Progenitor cell of endocrine pancreas (in vitro differentiated cells): ENCODE measurements around the gene PAPPA2. TPM values are rescaled to one million over a fixed set of nuclear protein-coding genes. Genes with fewer than 3 reads are reported as not detected.

Source experiments
- DNase-seq: peaks from one replicate; pipeline ENCODE4 v3.0.0; 2021; ENCODE audit warnings: low spot score; ENCODE audit not compliant: unreplicated experiment
- H3K27ac Mint-ChIP-seq: 2 replicates; pipeline ENCODE4 v1.8.0; 2021; ENCODE audit warnings: mild to moderate bottlenecking, moderate library complexity, mixed read lengths
- H3K27me3 Mint-ChIP-seq: 2 replicates; pipeline ENCODE4 v1.8.0; 2021; ENCODE audit warnings: mixed read lengths
- H3K36me3 Mint-ChIP-seq: 2 replicates; pipeline ENCODE4 v1.8.0; 2022; ENCODE audit warnings: mixed read lengths; ENCODE audit not compliant: insufficient read depth
- H3K4me1 Mint-ChIP-seq: 2 replicates; pipeline ENCODE4 v1.8.0; 2021; ENCODE audit warnings: low read depth, mixed read lengths
- H3K4me3 Mint-ChIP-seq: 2 replicates; pipeline ENCODE4 v1.8.0; 2021; ENCODE audit warnings: low read depth, mild to moderate bottlenecking, moderate library complexity, mixed read lengths
- H3K9me3 Mint-ChIP-seq: 2 replicates; pipeline ENCODE4 v1.8.0; 2021; ENCODE audit warnings: low read depth, mixed read lengths
- CTCF ChIP-seq: fragments of 200-600 bp; sonication (generic); IDR thresholded peaks from one replicate; pipeline ENCODE4 v1.5.0; 2021; ENCODE audit warnings: antibody characterized with exemption, mild to moderate bottlenecking; ENCODE audit not compliant: unreplicated experiment
- total RNA-seq: library from RNA; stranded (reverse); gene quantifications from 2 replicates; pipeline ENCODE4 v1.2.1, GENCODE V29; 2021

The PAPPA2 gene
- total RNA-seq, 1 donor from 2014 or later, result 4.1 TPM

DNA sequence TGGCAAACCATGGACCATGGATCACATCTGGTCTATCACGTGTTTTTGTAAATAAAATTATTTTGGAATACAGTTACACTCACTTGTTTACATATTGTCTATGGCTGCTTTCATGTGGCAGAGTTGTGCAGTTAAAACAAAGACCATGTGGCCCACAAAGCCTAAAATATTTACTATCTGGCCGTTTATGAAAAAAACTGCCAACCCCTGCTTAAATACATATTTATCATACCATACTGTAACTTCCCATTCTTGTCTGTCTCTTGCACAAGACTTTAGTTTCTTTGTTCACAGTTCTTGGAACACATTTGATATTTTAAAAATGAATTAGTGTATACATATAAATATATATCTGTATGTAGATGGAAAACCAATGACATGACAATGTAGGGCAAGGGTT is 141.5 kb downstream of the PAPPA2 start:
- H3K27me3 Mint-ChIP-seq, result no peaks in the 10 kb centered on the region
- no peak for DNase-seq
- no peaks in the 10 kb centered on the region for H3K9me3 Mint-ChIP-seq

DNA sequence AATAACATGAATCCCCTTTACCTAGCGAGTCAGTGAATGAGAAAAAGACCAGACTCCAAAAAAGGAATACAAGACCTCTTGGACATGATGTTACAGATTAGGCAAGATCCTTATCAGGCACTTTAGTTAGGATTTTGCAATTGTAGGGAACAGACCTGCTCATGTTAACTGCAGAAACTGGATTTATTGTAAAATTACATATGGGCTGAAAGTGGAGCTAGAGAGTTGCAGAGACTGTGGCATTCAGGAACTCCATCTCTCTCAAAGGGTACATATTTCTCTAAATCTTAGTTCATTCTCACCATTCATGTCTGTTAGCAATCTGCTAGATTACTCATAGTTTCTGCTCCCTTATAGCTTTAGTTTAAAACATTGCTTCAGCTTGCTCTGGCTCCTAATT is 142.2 kb downstream of the PAPPA2 start:
- H3K4me3 Mint-ChIP-seq, result no peak overlapping the region
- H3K27ac Mint-ChIP-seq, result no peak overlapping the region
- H3K36me3 Mint-ChIP-seq, result no peaks in the 10 kb centered on the region
- no peaks in the 10 kb centered on the region for H3K27me3 Mint-ChIP-seq
- DNase-seq, result no peak
- no peaks in the 10 kb centered on the region for H3K9me3 Mint-ChIP-seq
- no peak for TF ChIP-seq CTCF
- H3K4me1 Mint-ChIP-seq, result peaks cover 4% of the 10 kb centered on the region

More for the DNA sequence above, 141.5 kb downstream of the PAPPA2 start:
- H3K4me3 Mint-ChIP-seq, result no peak overlapping the region
- no peak for TF ChIP-seq CTCF
- H3K4me1 Mint-ChIP-seq, result peaks cover 4% of the 10 kb centered on the region
- H3K27ac Mint-ChIP-seq, result no peak overlapping the region
- no peaks in the 10 kb centered on the region for H3K36me3 Mint-ChIP-seq

DNA sequence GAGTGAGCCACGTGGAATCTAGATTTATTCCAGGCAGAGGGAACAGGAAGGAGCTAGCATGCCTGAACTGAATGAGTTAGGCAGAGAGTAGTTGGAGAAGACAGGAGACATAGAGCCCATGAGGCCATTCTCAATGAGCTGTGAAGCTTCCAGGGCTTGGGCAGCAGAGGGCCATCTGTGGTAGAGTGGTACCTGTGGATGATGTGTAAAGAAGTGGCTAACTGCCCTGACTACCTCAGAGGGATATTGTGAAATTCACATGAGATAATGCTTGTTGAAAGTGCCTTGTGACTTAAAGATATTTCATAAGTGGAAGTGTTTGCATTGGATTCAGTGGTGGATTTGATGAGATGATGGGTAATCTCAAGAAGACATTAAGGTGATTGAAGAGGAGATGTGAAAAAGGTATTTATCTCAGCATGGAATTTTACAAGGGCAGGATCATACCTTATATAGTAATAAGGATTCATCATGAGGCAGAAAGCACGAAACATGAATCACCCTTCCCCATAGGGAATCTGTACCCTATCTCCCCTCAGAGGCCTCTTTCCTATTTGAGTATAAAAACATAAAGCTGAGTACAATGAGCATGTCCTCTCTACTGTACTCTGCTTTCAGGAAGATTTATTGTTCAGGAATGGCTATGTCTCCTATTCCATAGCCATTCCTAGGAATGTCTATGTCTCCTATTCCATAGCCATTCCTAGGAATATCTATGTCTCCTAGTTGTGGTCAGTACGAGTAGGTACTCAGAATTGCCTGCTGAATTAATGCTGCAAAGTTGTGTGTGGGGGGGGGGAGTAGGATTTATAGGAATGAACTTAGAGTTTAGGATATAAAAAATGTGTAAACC is 146.8 kb downstream of the PAPPA2 start:
- H3K4me1 Mint-ChIP-seq, result no peaks in the 10 kb centered on the region
- H3K4me3 Mint-ChIP-seq, result no peak overlapping the region
- DNase-seq, result no peak
- H3K9me3 Mint-ChIP-seq, result no peaks in the 10 kb centered on the region
- no peak overlapping the region for H3K27ac Mint-ChIP-seq
- TF ChIP-seq CTCF, result no peak
- H3K27me3 Mint-ChIP-seq, result no peaks in the 10 kb centered on the region
- no peaks in the 10 kb centered on the region for H3K36me3 Mint-ChIP-seq

DNA sequence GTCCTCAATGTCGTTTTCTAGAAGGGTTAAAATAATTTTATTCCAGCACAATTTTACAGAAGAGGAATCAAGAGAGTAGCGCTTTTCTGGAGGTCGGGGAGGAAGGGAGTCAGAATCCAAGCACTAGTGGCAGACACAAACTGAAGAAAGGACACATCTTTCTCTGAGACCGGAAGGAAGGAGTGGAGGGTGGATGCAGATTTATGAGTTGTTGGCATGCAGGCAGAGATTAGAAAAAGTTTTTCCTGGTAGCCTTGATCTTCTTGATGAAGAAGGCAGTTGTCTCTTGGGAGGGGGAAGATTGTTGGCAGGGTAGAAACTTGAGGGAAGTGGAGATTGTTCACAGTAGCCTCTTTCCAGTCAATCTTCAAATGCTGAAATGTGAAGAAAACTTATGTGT is 149.8 kb downstream of the PAPPA2 start:
- H3K27me3 Mint-ChIP-seq, result no peaks in the 10 kb centered on the region
- H3K9me3 Mint-ChIP-seq, result no peaks in the 10 kb centered on the region
- TF ChIP-seq CTCF, result no peak
- no peaks in the 10 kb centered on the region for H3K36me3 Mint-ChIP-seq
- H3K27ac Mint-ChIP-seq, result no peak overlapping the region
- no peaks in the 10 kb centered on the region for H3K4me1 Mint-ChIP-seq
- H3K4me3 Mint-ChIP-seq, result no peak overlapping the region
- no peak for DNase-seq

DNA sequence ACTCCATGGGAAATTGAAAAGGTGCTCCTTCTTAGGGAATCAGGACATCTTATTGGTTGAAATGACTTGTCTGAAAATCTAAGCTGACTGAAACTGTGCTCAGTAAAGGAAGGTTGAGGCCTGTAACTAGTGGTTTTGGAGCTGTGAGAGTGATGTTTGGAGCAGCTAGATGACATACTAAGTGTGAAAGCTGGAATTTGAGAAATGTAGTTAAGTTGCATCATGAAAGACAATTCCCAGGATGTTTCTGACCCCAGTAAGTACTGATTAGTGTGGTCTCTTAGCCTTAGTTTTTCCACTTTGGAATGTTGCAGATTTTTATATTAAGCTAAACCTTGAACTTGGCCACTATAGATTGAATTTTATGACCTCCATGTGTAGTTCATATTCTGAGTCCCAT is 154.9 kb downstream of the PAPPA2 start:
- DNase-seq, result no peak
- H3K36me3 Mint-ChIP-seq, result no peaks in the 10 kb centered on the region
- TF ChIP-seq CTCF, result no peak
- no peaks in the 10 kb centered on the region for H3K4me1 Mint-ChIP-seq
- H3K9me3 Mint-ChIP-seq, result no peaks in the 10 kb centered on the region
- H3K4me3 Mint-ChIP-seq, result no peak overlapping the region
- no peaks in the 10 kb centered on the region for H3K27me3 Mint-ChIP-seq
- no peak overlapping the region for H3K27ac Mint-ChIP-seq
